ENCODE results near the gene EGFR.

DNA sequence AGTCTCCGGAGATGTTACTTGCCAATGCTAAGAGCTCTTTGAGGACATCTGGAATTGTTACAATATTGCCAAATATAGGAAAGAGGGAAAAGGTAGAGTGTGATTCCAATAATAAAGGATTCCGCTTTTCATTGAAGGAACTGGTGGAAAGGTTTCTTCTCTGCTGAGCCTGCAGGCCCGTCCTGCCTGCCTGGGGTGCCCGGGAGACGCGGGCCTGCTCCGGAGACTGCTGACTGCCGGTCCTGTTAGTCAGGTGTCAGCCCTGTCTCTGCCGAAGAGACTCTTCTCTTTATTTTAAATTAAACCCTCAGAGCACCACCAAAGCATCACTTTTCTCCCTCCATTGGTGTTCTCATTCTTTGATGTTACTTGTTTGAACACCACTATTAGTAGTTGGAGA lies 2.2 kb downstream of the EGFR start:
- TF ChIP-seq RAD21 (conservative IDR thresholded peaks at IDR 0.05) (no peak), TAF1 (IDR thresholded peaks at IDR 0.05; ENCODE audit: low read depth) (no peak), EP300 (conservative IDR thresholded peaks at IDR 0.05; ENCODE audit: poor library complexity, severe bottlenecking) (no peak), EZH2 (IDR thresholded peaks at IDR 0.05; ENCODE audit: borderline replicate concordance, insufficient read depth, low read length, poor library complexity, severe bottlenecking) (no peak), POLR2AphosphoS5 (IDR thresholded peaks at IDR 0.05) (no peak), SMC3 (conservative IDR thresholded peaks at IDR 0.05; ENCODE audit: poor library complexity) (no peak), MXI1 (conservative IDR thresholded peaks at IDR 0.05; ENCODE audit: poor library complexity, severe bottlenecking) (no peak)
- TF ChIP-seq, protein P1, sequence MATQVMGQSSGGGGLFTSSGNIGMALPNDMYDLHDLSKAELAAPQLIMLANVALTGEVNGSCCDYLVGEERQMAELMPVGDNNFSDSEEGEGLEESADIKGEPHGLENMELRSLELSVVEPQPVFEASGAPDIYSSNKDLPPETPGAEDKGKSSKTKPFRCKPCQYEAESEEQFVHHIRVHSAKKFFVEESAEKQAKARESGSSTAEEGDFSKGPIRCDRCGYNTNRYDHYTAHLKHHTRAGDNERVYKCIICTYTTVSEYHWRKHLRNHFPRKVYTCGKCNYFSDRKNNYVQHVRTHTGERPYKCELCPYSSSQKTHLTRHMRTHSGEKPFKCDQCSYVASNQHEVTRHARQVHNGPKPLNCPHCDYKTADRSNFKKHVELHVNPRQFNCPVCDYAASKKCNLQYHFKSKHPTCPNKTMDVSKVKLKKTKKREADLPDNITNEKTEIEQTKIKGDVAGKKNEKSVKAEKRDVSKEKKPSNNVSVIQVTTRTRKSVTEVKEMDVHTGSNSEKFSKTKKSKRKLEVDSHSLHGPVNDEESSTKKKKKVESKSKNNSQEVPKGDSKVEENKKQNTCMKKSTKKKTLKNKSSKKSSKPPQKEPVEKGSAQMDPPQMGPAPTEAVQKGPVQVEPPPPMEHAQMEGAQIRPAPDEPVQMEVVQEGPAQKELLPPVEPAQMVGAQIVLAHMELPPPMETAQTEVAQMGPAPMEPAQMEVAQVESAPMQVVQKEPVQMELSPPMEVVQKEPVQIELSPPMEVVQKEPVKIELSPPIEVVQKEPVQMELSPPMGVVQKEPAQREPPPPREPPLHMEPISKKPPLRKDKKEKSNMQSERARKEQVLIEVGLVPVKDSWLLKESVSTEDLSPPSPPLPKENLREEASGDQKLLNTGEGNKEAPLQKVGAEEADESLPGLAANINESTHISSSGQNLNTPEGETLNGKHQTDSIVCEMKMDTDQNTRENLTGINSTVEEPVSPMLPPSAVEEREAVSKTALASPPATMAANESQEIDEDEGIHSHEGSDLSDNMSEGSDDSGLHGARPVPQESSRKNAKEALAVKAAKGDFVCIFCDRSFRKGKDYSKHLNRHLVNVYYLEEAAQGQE (IDR thresholded peaks at IDR 0.05; ENCODE audit: borderline replicate concordance) = no peak
- TF ChIP-seq, protein P2, sequence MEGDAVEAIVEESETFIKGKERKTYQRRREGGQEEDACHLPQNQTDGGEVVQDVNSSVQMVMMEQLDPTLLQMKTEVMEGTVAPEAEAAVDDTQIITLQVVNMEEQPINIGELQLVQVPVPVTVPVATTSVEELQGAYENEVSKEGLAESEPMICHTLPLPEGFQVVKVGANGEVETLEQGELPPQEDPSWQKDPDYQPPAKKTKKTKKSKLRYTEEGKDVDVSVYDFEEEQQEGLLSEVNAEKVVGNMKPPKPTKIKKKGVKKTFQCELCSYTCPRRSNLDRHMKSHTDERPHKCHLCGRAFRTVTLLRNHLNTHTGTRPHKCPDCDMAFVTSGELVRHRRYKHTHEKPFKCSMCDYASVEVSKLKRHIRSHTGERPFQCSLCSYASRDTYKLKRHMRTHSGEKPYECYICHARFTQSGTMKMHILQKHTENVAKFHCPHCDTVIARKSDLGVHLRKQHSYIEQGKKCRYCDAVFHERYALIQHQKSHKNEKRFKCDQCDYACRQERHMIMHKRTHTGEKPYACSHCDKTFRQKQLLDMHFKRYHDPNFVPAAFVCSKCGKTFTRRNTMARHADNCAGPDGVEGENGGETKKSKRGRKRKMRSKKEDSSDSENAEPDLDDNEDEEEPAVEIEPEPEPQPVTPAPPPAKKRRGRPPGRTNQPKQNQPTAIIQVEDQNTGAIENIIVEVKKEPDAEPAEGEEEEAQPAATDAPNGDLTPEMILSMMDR (IDR thresholded peaks at IDR 0.05; ENCODE audit: poor library complexity, severe bottlenecking) = no peak

Data from neural cell (in vitro differentiated cells).